Superior temporal gyrus (tissue), 1 donor: ENCODE results near the gene GRK5.

Source experiments
- DNase-seq: peaks from one replicate; pipeline ENCODE4 v3.0.0-alpha.2; 2016; ENCODE audit errors: extremely low spot score

The GRK5 gene

DNA sequence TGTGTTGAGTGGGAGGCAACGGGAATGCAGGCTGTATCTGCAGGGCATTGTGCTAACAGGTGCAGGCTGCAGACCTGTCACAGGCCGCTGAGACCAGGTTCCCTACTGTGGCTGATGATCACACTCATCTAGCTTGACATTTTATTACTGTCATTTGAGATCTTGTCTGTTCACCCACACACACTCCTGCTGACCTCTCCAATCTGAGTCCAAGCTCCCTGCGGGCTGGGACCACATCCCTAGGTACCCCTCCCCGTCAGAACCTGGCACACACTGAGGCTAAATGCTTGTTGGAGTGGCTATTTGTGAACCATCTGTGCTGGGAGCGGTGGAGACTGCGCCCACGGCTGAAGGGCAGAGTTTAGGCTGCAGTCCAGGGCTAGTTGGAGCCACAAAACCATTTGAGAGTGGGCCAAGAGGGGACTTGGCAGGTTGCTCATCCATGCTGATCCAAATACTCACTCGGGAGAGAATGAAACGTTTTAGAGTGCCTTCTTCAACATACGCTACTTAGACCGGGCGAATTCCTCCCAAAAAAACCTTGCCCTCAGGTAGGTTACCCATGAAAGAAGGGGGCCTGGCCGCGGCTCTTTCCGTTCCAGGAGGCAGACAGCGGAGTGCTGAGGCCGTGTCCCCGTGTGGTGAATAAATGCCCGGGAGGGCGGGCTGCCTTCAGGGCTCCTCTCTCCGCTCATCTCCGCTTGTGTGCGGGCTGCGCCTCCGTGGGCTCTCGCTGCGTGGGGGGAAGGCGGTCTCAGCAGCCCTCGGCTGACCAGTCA lies 170.8 kb downstream of the GRK5 start:
- DNase-seq: peak; percentile 14

DNA sequence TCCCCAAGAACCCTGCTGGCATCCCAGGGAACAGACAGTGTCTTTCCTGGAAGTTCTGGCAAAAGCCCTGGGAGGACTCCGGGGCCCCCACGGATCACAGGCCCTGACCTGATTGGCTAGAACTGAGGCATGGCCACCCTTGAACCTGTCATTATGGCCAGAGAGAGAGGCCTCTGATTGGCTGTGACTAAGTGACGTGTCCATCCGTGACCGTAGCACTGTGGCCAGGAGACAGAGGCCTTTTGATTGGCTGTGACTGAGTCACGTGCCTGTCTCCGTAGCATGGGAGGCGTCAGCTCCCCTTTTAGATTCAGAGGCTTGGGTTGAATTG lies 171.3 kb downstream of the GRK5 start:
- peak; percentile 62 for DNase-seq

DNA sequence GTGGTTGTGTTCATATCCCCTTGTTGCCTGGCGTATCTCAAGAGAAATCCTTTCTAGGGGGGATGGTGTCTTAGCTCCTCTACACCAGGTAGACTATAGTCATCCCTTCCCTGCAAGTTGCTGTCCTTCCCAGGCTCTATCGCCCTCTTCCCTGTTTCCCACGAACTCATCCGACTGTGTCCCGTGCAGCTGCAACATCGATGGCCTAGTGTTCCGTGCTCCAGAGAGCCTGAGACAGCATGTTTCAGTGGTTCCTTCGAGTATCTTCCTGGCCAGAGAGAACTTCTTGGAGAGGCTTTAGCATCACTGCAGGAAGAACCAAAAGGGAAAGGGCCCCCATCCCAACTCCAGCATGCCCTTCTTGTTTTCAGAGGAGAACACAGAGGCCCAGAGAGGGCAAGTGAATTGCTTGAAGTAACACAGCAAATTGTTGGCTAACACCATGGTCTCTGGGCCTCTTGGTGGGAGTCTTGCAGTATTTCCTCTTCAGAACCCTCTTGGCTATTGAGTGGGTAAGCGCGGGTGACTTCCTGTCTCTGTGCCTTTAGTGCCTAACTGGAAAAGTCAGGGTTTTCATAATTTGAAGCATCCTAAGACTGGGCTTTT lies 172.2 kb downstream of the GRK5 start:
- no peak for DNase-seq

- no peak for DNase-seq
Observed at GRCh38 chr10:119383174-119383856, 175.9 kb downstream of the GRK5 start.

DNA sequence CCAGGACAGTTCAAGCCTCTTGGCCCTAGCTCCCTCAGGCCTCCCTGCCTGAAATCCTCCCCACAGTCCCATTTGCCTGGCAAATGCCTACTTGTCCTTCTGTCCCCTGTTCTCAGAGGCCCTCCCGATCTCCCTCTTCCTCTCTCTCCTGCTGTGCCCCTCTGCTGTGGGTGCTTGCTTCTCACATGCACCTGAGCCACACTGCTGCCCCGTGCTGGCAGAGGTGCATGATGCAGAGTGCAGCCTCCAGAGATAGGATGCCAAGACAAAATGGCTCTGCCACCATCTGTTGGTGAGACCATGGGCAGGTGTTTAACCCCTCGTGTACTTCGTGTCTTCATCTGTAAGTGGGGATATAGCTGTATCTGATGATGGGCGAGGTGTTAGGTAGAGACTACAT lies 176.8 kb downstream of the GRK5 start:
- DNase-seq: no peak

GRCh38 chr10:119386666-119387065 lies 179.3 kb downstream of the GRK5 start:
- DNase-seq: no peak

GRCh38 chr10:119388849-119389345 lies 181.5 kb downstream of the GRK5 start:
- no peak for DNase-seq

- no peak for DNase-seq
Observed at GRCh38 chr10:119391440-119392251, 184.3 kb downstream of the GRK5 start.

GRCh38 chr10:119393019-119393418 lies 185.6 kb downstream of the GRK5 start:
- no peak for DNase-seq

- no peak for DNase-seq
Observed at GRCh38 chr10:119393421-119393820, 186.1 kb downstream of the GRK5 start.

GRCh38 chr10:119393845-119394244 lies 186.5 kb downstream of the GRK5 start:
- no peak for DNase-seq

- DNase-seq: no peak
Observed at GRCh38 chr10:119394657-119395279, 187.4 kb downstream of the GRK5 start.

GRCh38 chr10:119395280-119396007 lies 188.1 kb downstream of the GRK5 start:
- no peak for DNase-seq

- DNase-seq: no peak
Observed at GRCh38 chr10:119396008-119396708, 188.8 kb downstream of the GRK5 start.

DNA sequence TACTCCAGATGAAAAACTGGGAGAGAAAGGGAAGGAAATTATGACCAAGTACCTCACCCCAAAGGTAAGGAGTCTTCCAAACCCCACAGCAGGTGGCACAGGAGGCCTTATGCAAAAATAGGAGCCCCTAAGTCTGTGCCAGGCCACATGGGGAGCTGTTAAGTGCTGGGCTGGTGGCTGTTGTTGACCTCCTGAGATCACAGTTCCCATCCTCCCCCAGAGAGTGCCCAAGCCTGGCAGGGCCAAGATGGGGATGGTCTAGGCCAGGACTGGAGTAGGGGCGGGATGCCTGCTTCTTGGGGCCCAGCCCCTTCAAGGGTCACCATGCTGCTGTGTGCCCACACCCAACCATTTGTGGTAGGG lies 189.3 kb downstream of the GRK5 start:
- no peak for DNase-seq

DNA sequence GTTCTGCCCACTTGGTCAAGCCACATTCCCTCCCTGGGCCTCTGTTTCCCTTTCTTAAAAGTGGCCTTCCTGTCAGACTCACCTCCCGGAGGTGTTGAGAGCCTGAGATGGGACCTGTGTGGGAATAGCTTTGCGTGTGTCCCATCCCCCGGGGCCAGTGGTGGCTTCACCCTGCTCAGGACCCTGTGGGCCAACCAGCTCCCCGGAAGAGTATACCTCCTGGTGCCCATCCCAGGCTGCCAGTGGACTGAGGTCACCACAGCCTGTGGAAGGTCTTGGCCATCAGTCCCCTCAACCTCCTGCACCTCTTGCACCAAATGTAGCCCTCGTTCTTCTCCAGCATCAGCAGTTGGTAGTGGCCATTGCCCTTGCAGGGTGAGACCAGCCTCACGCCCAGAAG lies 190.0 kb downstream of the GRK5 start:
- no peak for DNase-seq

DNA sequence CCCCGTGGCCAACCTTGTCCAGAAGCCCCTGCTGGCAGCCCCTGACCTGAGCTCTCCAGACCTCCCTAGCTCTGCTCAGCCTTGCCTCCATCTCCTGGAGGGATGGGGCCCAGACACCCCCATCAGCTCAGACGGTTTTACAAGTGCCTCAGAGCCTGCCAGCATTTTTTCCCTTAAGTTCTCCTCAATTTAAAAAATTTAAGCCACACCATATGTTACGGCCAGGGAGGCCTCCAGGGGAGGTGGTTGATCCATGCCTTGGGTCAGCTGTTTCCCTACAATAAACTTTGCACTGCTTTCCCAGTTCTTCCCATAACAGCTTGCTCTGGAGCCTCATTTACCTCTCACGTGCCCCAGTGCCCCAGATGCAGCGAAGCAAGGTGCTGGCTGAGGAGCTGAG lies 191.6 kb downstream of the GRK5 start:
- DNase-seq: no peak

DNA sequence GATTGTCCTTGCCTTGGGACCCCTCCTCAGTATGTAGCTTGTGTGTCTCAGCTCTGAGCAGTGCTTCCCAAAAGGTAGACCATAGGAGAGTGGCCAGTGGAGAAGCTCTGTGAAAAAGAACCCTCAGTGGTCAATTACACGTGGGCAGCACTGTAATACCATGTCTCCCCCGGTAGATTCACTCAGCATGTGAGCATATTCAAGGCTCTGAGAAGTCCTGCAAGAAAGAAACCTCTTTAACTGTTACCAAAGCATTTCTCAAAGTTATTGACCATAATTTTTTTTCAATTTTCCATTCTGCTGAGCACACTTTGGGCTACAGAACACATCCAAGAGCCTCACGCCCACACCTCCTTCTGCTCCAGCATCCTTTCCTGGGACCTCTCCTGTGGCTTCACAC lies 192.1 kb downstream of the GRK5 start:
- DNase-seq: no peak

GRCh38 chr10:119401671-119402395 lies 194.5 kb downstream of the GRK5 start:
- DNase-seq: no peak

- DNase-seq: no peak
Observed at GRCh38 chr10:119403921-119404320, 196.6 kb downstream of the GRK5 start.
